HG02870 (cell line): ENCODE results near the gene IL3RA.
"Not testable (repeated sequence)": the region's sequence is repeated elsewhere in the genome, so short reads cannot be mapped to it uniquely, and the experiment has no call there.

Source experiments
- ATAC-seq: cut with Tn5 transposase; IDR thresholded peaks from one replicate; pipeline ENCODE4 v1.9.1; 2021; ENCODE audit warnings: mild to moderate bottlenecking, moderate library complexity; ENCODE audit not compliant: unreplicated experiment

IL3RA gene

DNA sequence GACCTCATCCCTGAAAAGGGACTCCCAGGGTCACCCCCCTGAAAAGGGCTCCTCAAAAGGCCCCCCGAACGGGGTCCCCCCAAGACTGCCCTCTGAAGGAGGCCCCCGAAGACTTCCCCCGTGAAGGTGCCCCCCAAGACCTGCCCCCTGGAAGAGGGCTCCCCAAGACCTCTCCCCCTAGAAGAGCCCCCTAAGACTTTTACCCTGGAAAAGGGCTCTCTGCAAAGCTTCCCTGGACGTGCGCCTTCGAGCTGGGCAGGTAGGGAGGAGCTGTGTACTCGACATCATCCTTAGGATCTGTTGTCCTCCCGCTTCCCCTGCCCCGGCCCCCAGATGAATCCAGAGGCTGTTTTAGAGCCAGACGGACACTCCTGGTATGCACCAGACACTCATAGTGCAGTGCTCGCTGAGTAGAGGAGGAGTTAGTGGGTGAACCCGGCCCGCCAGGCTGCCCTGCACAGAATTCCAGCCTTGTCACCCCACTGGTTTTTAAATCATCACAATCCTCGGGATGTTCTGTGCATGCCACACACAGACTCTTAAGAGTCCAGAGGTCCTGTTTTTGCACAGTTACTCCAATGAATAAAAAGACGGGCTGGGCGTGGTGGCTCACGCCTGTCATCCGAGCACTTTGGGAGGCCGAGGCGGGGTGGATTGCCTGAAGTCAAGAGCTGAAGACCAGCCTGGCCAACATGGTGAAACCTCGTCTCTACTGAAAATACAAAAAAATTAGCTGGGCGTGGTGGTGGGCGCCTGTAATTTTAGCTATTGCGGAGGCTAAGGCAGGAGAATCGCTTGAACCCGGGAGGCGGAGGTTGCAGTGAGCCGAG lies 61.1 kb downstream of the IL3RA start:
- no peak for ATAC-seq

DNA sequence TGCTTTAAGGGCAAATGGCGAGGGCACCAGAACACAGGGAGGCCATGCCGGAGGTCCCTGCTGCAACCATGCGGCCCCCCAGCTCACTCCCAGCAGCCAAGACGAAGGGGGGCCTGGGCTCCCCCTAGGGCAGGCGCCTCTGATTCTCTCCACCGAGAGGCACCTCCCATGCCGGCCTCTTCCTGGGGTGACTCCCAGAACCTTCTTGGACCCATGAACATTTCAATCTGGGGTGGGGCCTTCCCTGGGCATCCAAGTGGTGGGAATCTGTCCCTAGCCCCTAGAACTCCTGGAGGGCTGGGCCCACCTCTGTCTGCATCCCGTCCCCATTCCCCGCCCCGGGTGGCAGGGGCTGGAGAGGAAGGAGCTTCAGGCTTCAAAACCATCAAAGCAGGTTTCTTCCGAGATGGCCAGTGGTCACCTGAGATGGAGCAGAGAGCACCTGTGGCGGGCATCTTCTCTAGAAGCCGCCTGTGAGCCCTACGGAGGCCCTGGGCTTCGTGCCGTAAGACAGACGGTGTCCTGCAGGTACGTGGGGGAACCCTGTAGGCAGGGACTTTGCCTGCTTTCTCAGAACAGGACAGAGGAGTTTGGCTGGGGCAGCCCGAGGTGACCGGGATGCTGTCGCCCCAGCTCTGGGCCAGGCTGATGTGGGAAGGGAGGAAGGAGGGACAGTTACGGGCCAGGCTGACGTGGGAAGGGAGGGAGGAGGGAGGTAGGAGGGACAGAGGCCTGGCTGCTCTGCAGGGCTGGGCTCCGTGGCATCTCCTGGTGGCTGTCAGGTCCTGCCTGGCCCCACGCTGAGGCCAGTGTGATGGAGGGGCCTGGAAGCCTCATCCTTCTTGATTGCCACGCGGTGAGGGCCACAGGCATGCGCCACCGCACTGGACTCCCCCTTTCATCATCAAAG lies 62.1 kb downstream of the IL3RA start:
- ATAC-seq, result no peak

DNA sequence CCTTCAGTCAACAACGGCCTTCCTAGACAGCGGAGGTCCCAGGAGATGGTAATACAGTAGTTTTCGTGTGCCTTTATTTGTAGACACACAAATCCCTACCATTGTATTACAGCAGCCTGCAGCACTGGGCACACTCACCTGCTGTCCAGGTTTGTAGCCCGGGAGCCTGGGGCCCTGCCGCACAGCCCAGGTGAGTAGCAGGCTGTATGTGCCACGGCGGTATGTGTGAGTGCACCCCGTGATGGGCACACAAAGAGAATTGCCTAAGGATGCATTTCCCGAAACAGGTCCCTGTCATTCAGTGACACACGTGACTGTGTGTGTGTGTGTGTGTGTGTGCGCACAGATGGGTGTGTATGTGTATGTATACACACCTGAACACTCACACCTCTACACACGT lies 63.5 kb downstream of the IL3RA start:
- ATAC-seq, result no peak

DNA sequence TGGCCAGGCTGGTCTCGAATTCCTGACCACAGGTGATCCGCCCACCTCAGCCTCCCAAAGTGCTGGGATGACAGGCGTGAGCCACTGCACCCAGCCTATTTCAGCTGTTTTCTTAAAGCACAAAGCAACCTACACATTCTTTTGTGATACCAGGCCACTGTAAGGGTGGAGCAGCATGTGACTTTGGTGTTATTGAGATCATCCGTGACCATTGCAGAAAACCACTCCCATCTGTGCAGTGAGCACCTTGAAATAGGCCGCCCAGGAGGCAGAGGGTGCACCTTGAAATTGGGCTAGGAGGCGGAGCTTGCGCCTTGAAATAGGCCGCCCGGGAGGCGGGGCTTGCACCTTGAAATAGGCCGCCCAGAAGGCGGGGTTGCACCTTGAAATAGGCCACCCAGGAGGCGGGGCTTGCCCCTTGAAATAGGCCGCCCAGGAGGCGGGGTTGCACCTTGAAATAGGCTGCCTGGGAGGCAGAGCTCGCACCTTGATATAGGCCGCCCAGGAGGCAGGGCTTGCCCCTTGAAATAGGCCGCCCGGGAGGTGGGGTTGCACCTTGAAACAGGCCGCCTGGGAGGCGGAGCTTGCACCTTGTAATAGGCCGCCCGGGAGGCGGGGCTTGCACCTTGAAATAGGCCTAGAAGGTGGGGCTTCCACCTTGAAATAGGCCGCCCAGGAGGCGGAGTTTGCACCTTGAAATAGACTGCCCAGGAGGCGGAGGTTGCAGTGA lies 64.3 kb downstream of the IL3RA start:
- no peak for ATAC-seq

DNA sequence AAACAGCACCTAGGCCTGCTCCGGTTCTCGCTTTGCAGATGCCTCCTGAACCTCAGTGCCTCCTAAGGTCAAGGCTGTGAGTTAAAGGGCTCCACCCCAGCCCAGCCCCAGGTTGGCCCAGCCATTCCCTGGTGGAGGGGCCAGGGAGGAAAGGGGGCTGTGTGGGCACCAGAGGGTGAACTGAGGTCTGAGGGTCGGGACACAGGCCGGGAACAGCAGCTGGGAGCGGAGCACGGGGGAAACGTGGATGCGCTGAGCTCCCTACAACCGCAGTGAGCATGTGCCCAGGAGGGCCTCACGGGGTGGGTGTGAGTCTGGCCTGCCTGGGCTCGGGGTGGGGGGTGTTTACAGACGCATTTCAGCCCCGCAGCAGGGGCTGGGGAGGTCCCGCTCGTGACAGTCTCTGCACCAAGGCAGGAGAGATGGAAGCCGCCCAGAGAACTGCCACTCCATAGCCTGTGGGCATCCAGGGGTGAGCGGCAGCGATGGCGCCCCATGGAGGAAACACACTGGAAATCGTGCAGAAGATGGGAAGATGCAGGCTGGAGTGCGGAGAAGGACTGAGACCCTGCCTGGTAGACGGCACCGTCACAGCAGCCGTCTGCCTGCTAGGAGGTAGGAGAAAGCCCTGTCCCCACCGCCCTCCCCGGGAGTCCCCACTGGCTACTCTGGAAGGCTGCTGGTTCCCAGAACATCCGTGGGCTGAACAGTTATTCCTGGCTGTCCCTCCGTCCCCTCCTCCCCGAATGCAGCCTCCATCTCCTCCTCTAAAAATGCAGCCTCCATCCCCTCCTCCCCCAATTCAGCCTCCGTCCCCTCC lies 65.2 kb downstream of the IL3RA start:
- no peak for ATAC-seq

DNA sequence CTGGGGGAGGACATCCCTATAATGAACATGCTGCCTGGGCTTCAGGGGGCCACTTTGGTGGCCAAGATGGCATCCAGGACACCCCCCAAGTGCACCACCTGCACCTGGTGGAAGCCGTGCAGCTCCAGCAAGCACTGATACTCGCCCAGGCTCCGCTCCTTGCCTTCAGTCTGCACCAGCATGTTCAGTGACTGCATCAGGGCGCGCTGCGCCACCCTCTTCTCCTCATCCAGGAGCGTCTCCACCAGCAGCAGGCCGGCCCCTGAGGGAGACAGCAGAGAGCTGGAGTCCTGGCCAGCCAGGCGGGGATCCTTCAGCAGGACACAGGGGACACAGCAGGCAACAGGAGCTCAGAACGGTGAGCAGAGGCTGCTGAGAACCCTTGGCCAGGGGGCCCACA lies 66.6 kb downstream of the IL3RA start:
- ATAC-seq, result no peak

DNA sequence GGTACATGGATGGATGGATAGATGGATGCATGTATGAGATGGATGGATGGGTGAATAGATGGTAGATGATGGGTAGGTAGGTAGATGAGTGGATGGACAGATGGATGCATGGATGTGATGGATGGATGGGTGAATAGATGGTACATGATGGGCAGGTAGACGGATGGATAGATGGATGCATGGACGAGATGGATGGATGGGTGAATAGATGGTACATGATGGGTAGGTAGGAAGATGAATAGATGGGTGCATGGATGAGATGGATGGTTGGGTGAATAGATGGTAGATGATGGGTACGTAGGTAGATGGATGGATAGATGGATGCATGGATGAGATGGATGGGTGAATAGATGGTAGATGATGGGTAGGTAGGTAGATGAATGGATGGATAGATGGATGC lies 67.3 kb downstream of the IL3RA start:
- not testable (repeated sequence) for ATAC-seq

DNA sequence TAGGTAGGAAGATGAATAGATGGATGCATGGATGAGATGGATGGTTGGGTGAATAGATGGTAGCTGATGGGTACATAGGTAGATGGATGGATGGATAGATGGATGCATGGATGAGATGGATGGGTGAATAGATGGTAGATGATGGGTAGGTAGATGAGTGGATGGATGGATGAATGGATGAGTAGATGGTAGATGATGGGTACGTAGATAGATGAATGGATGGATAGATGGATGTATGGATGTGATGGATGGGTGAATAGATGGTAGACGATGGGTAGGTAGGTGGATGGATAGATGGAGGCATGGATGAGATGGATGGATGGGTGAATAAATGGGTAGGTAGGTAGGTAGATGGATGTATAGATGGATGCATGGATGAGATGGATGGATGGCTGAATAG lies 69.2 kb downstream of the IL3RA start:
- ATAC-seq, result not testable (repeated sequence)

DNA sequence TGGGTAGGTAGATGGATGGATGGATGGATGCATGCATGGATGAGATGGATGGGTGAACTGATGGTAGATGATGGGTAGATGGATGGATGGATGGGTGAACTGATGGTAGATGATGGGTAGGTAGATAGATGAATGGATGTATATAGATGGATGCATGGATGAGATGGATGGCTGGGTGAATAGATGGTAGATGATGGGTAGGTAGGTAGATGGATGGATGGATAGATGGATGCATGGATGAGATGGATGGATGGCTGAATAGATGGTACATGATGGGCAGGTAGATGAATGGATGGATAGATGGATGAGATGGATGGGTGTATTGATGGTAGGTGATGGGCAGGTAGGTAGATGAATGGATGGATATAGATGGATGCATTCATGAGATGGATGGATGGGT lies 70.5 kb downstream of the IL3RA start:
- ATAC-seq, result no peak

DNA sequence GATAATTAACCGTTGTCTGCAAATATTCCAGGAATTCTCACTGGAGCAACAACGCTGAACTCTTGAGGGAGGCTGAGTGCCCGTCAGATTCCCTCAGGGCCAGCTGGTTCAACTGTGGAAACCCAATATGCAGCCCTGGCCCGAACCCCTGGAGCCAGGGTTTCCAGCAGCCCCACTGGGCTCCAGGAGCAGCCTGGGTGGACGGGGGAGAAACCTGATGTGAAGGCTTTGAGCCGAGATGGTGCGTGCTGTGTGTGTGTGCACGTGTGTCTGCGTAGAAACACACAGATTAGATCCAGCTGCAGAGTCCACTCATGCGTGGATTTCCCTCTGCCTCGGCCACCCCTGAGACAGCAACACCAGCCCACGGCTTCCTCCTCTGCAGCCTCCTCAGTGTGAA lies 74.7 kb downstream of the IL3RA start:
- no peak for ATAC-seq

DNA sequence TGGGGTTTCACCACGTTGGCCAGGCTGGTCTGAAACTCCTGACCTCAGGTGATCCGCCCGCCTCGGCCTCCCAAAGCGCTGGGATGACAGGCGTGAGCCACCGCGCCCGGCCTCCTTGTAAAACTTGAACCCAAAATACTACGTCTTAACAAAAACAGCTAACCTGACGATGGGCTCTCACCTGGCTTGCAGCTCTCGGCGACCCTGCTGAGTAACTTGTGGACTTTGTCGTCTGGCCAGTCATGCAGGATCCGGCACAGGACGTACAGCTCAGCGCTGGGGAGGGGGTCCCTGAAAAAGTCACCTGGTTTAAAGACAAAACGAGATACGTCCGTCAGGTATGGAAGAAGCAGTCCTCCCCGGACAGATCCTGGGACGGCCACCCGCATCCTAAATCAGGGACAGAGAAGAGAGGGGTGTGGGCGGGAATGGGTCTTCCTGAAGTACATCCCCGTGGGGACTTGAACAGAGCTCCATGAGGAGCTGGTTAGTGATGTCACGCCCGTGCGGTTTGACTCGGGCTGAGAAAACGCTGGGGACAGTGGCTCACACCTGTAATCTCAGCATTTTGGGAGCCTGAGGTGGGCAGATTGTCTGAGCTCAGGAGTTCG lies 76.1 kb downstream of the IL3RA start:
- ATAC-seq, result no peak

DNA sequence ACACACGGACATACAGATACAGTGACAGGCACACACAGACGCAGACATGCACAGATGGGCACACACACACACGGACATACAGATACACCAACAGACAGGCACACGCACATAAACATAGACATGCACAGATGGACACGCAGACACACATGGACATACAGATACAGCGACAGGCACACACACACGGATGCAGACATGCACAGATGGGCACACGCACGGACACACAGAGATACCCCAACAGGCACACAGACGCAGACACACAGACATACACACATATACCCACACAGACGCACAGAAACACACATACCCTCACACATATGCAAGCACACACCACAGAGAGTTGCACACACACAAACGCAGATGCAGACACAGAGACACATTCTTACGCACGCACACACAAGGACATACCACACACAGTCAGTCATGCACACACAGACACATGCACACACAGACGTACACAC lies 79.8 kb downstream of the IL3RA start:
- ATAC-seq, result no peak

DNA sequence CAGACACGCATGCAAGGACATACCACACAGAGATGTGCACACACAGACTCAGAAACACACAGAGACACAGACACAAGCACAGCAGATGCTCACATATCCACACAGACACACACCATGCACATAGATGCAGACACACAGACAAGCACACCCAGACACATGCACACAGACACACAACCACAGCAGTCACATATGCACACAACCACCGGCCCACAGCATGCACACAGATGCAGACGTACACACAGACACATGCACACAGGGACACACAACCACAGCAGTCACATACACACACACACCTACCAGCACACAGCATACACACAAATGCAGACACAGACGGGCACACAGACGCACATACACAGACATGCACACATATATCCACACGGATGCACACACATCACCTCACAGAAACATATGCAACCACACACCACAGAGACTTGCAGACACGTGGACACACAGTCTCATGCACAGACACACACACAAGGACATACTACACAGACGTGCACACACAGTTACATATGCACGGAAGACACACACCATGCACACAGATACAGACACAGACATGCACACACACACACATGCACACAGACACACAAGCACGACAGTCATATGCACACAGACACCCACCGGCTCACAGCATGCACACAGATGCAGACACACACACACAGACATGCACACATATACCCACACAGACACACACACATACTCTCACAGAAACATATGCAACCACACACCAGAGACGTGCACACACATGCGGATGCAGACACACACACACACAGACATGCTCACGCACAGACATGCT lies 80.6 kb downstream of the IL3RA start:
- no peak for ATAC-seq

DNA sequence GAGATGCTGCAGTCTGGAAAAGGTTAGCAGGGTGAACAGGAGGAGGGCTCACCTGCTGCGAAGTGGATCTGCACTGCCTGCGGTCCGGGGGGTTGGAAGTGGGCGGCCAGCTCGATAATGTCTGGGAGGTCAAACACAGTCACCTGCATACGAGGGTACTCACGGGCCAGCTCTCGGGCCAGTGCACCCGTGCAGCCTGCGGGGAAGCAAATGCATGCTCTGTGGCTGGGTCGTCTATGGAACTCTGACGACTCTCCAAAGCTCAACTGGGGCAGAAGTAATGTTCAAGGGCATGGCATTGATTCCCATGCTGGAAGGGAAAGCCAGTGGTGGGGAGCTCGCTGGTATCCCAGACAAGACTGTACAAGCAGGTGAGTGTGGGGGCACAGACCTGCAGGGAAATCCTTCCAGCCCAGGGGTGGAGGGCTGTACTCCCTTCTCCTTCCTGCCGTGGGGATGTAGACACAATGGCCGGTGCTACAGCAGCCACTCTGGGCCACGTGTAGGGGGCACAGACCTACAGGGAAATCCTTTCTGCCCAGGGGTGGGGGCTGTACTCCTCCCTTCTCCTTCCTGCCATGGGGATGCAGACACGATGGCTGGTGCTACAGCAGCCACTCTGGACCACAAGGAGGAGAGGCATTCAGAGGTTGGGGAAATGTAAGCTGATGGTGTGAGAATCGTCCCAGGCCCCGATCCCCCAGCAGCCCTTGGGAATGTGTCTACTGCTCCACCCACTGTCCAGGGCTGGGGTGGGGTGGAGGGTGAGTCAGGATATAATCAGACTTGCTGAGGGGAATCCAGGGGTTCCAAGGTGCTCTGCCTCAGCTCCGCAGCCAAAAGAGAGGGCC lies 81.6 kb downstream of the IL3RA start:
- ATAC-seq, result no peak

DNA sequence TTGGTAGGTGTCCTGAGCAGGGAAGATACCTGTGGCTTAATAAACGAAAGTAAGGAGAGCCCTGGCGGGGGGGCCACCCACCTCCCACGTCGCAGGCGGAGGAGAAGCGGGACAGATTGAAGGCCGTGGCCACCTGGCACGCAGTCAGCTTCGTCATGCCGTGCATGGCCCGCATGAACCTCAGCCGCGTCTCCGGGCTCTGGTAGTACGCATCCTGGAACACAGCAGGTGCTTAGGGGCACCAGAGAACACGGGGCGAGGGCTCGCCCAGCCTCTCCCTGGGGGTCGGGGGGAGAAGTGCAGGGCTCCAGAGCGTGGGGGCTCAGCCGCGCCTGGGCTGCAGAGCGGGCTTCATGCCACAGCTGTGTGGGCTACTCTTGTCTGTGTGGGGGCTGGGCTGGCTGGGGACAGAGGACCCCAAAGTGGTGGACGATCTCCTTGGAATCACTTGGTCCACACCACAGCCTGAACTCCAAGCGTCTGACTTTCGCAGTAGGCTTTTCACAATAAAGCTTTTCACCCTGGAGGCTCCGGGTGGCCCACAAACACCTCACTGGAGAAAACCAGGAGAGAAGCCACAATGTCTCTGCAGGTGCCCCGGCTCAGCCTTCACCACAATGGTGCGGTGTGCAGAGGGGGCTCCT lies 82.4 kb downstream of the IL3RA start:
- no peak for ATAC-seq

DNA sequence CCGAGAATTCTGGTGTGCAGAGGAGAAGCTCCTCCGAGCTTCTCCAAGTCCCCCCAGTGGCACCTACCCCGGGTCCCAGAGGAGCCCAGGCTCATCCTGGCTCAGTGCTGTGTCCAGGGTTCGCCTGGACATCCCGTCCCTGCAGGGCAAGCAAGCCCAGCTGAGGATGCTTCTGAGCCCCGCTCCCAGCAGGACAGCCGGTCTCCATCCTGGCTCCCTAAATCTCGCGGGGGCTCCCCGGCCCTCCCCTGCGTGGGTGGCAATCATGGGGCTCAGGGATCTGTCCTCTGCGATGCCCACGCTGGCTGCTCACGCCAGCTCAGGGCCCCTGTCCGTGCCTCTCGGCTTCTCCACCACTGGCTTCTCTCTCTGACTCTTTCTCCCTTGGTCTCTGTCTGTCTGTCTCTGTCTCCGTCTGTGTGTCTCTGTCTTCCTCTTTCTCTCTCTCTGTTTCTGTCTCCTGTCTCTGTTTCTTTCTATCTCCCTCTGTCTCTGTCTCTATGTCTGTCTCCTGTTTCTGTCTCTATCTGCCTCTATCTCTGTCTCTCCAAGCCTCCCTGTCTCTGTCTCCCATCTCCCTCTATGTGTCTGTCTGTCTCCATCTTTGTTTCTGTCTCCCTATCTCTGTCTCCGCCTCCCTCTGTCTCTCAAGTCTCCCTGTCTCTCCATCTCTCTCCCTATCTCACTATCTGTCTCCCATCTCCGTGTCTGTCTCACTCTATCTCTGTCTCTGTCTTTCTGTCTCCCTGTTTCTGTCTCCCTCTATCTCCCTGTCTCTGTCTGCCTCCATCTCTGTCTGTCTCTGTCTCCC lies 83.2 kb downstream of the IL3RA start:
- no peak for ATAC-seq

DNA sequence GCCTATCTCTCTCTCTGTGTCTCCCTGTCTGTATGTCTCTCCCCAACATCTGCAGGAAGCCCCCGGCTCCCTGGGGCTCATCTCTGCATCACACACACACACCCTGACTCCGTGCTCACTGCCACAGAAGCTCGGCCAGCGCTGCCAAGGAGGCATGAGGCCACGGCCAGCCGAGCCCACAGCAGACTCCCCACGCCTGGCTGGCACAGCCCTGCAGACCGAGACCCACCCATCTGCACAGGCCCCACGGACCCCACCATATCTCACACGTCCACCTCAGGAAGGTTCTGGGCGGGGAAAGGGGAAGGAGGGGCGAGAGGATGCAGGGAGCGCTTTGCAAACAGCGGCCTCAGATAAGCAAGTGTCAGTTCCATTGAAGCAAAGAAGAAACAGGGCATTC lies 83.8 kb downstream of the IL3RA start:
- ATAC-seq, result no peak
